Endothelial cell of umbilical vein (primary cell): ENCODE results near the gene TNRC6C.

Experiments
- CTCF ChIP-seq, 2 donors: IDR thresholded peaks; 1 replicate in 1 of 2; 2 replicates in 1 of 2; pipeline ENCODE4 v1.5.1; 2011; ENCODE audit warnings: low read length in 2 of 2, mild to moderate bottlenecking in 2 of 2, moderate library complexity in 2 of 2, control low read depth in 1 of 2, inconsistent platforms in 1 of 2, low read depth in 1 of 2; ENCODE audit not compliant: insufficient read depth in 1 of 2; ENCODE audit errors: extremely low read depth in 1 of 2
- EZH2 ChIP-seq: IDR thresholded peaks from 2 replicates; pipeline ENCODE4 v1.6.1; 2012; ENCODE audit warnings: borderline replicate concordance, low read depth, mild to moderate bottlenecking, moderate library complexity, low read length, inconsistent platforms; ENCODE audit not compliant: severe bottlenecking
- MAX ChIP-seq: IDR thresholded peaks from 2 replicates; pipeline ENCODE4 v1.6.1; 2011; ENCODE audit not compliant: insufficient read depth, insufficient read length
- MYC ChIP-seq: IDR thresholded peaks from one replicate; pipeline ENCODE4 v1.6.1; 2011; ENCODE audit warnings: mild to moderate bottlenecking, low read depth, low read length
- POLR2A ChIP-seq: IDR thresholded peaks from 2 replicates; pipeline ENCODE4 v1.6.1; 2012; ENCODE audit warnings: low read depth, mild to moderate bottlenecking, control low read depth, low read length
- POLR2AphosphoS5 ChIP-seq: IDR thresholded peaks from 2 replicates; pipeline ENCODE4 v1.6.1; 2012; ENCODE audit warnings: low read depth, mild to moderate bottlenecking, control low read depth, low read length, moderate library complexity; ENCODE audit not compliant: insufficient read depth

DNA sequence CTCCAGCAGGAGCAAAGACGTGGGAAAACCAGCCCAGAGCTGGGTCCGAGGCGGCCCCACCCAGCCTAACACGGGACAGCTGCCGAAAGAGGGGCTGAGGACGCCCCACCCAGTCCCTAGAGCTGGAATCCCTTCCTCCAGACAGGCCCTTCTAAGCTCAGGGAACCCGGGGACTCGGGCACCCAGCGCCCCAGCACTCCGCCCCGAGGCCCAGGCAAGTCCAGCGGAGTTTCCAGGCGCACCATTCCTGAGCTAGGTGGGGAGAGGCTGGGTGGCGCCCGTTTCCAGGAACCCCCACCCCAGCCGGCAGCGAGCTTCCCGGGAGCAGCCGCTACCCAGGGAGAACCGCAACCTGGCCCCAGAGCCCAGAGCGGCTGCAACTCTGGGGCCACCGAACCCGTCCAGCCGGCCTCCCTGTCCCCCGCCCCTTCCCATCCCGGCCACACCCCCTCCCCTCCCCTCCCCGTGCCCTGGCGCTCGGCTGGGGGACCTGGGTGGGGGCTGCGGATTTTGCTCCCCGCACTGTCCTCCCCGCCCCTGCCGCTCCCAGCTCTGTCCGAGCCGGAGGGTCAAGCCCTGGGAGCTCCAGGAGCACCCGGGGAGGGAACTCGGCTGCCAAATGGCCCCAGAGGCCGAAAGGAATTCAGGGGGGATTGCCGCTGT is 169.5 kb downstream of the TNRC6C start:
- TF ChIP-seq CTCF (IDR thresholded peaks at IDR 0.05; ENCODE audit: extremely low read depth in 1 of 2, insufficient read depth in 1 of 2, low read depth in 1 of 2, low read length in 2 of 2) (no peak), EZH2 (no peak), POLR2A (no peak), MYC (no peak), MAX (no peak), POLR2AphosphoS5 (no peak)
